Neural cell (in vitro differentiated cells): ENCODE measurements around the gene CYTH3. TPM values are rescaled to one million over a fixed set of nuclear protein-coding genes. Genes with fewer than 3 reads are reported as not detected.

ENCODE experiments used
- H2AFZ ChIP-seq: fragments of 200-600, 300-800 bp; sonication (generic), shearing (Covaris generic); 2 replicates; pipeline ENCODE4 v1.6.0; 2014; ENCODE audit warnings: low read depth, mild to moderate bottlenecking, antibody characterized with exemption, low read length, moderate library complexity
- H3F3A ChIP-seq: fragments of 200-600 bp; shearing (Covaris generic); 2 replicates; pipeline ENCODE4 v1.6.1; 2016; ENCODE audit warnings: mild to moderate bottlenecking, moderate library complexity, mixed read lengths, antibody characterized with exemption, low read length; ENCODE audit not compliant: insufficient read depth, poor library complexity, severe bottlenecking
- H3K27ac ChIP-seq: fragments of 200-600, 300-800 bp; sonication (generic), shearing (Covaris generic); 2 replicates; pipeline ENCODE4 v1.5.1; 2014; ENCODE audit warnings: mild to moderate bottlenecking, low read length, moderate library complexity
- H3K27me3 ChIP-seq: fragments of 300-800, 200-600 bp; sonication (generic), shearing (Covaris generic); 2 replicates; pipeline ENCODE4 v1.6.0; 2014; ENCODE audit warnings: mild to moderate bottlenecking, low read depth, low read length, moderate library complexity; ENCODE audit not compliant: insufficient read depth
- H3K36me3 ChIP-seq: fragments of 300-800, 200-600 bp; sonication (generic), shearing (Covaris generic); 2 replicates; pipeline ENCODE4 v1.5.1; 2014; ENCODE audit warnings: mild to moderate bottlenecking, antibody characterized with exemption, low read length, moderate library complexity; ENCODE audit not compliant: insufficient read depth
- H3K4me2 ChIP-seq: fragments of 300-800, 200-600 bp; sonication (generic), shearing (Covaris generic); 2 replicates; pipeline ENCODE4 v1.6.0; 2014; ENCODE audit warnings: mild to moderate bottlenecking, low read length
- H3K4me3 ChIP-seq: fragments of 300-800, 200-600 bp; sonication (generic), shearing (Covaris generic); 2 replicates; pipeline ENCODE4 v1.5.1; 2014; ENCODE audit warnings: mild to moderate bottlenecking, low read length, moderate library complexity
- H3K79me2 ChIP-seq: fragments of 200-600 bp; shearing (Covaris generic); replicated peaks from 2 replicates; pipeline ENCODE4 v1.6.0; 2014; ENCODE audit warnings: mild to moderate bottlenecking, low read length, moderate library complexity; ENCODE audit not compliant: insufficient read depth
- H3K9ac ChIP-seq: fragments of 300-800, 200-600 bp; sonication (generic), shearing (Covaris generic); 2 replicates; pipeline ENCODE4 v1.6.1; 2016; ENCODE audit warnings: mild to moderate bottlenecking, low read length, mixed read lengths
- H3K9me2 ChIP-seq: fragments of 200-600 bp; shearing (Covaris generic); 2 replicates; pipeline ENCODE4 v1.6.1; 2016; ENCODE audit warnings: mild to moderate bottlenecking, low read length, mixed read lengths; ENCODE audit not compliant: insufficient read depth
- H3K9me3 ChIP-seq: fragments of 200-600, 300-800 bp; sonication (generic), shearing (Covaris generic); 2 replicates; pipeline ENCODE4 v1.6.1; 2016; ENCODE audit warnings: mild to moderate bottlenecking, mixed run types, low read length, moderate library complexity, mixed read lengths
- H4K20me1 ChIP-seq: fragments of 200-600 bp; shearing (Covaris generic); 2 replicates; pipeline ENCODE4 v1.6.1; 2016; ENCODE audit warnings: mild to moderate bottlenecking, mixed run types; ENCODE audit not compliant: insufficient read depth
- CTCF ChIP-seq: fragments of 450-650 bp; IDR thresholded peaks from 2 replicates; pipeline ENCODE4 v1.5.1; 2014; ENCODE audit warnings: antibody characterized with exemption, mild to moderate bottlenecking, moderate library complexity; ENCODE audit not compliant: poor library complexity, severe bottlenecking
- EP300 ChIP-seq: fragments of 450-650 bp; conservative IDR thresholded peaks from 2 replicates; pipeline ENCODE4 v1.6.1; 2014; ENCODE audit warnings: antibody characterized with exemption, mild to moderate bottlenecking, moderate library complexity; ENCODE audit not compliant: poor library complexity, severe bottlenecking
- EZH2 ChIP-seq: fragments of 200-600, 300-800 bp; shearing (Covaris generic), sonication (generic); IDR thresholded peaks from 2 replicates; pipeline ENCODE4 v1.6.1; 2014; ENCODE audit warnings: antibody characterized with exemption, low read length, borderline replicate concordance, mild to moderate bottlenecking; ENCODE audit not compliant: insufficient read depth, poor library complexity, severe bottlenecking
- MXI1 ChIP-seq: fragments of 450-650 bp; conservative IDR thresholded peaks from 2 replicates; pipeline ENCODE4 v1.6.1; 2014; ENCODE audit warnings: antibody characterized with exemption, mild to moderate bottlenecking; ENCODE audit not compliant: poor library complexity, severe bottlenecking
- POLR2AphosphoS5 ChIP-seq: IDR thresholded peaks from 2 replicates; pipeline ENCODE4 v1.6.1; 2012
- RAD21 ChIP-seq: fragments of 450-650 bp; conservative IDR thresholded peaks from 2 replicates; pipeline ENCODE4 v1.6.1; 2014; ENCODE audit warnings: antibody characterized with exemption, mild to moderate bottlenecking, moderate library complexity
- REST ChIP-seq: IDR thresholded peaks from 2 replicates; pipeline ENCODE4 v1.6.1; 2012; ENCODE audit warnings: borderline replicate concordance
- SMC3 ChIP-seq: fragments of 450-650 bp; conservative IDR thresholded peaks from 2 replicates; pipeline ENCODE4 v1.6.1; 2014; ENCODE audit warnings: antibody characterized with exemption, mild to moderate bottlenecking, moderate library complexity; ENCODE audit not compliant: poor library complexity
- TAF1 ChIP-seq: IDR thresholded peaks from 2 replicates; pipeline ENCODE4 v1.6.1; 2012; ENCODE audit warnings: low read depth
- polyA plus RNA-seq: library from polyadenylated mRNA; depleted of rRNA; stranded (reverse); fragments of >200 nt; gene quantifications from 2 replicates; pipeline ENCODE4 v1.2.3, GENCODE V29; 2014

CYTH3 gene
- polyA plus RNA-seq, 1 donor from 2014 or later = 33.9 TPM

GRCh38 chr7:6254866-6255265, 17.6 kb downstream of the CYTH3 start:
- TF ChIP-seq TAF1 (no peak), EP300 (no peak), MXI1 (no peak), RAD21 (no peak), CTCF (no peak), EZH2 (no peak)
- Histone ChIP-seq H3K4me3 (no peak overlapping the region), H3K9me3 (no peaks in the 10 kb centered on the region), H3K36me3 (no peaks in the 10 kb centered on the region), H3K9me2 (no peaks in the 10 kb centered on the region), H3F3A (no peaks in the 10 kb centered on the region), H4K20me1 (no peaks in the 10 kb centered on the region), H3K79me2 (peaks cover 3% of the 10 kb centered on the region), H3K4me2 (no peak overlapping the region), H3K27me3 (no peaks in the 10 kb centered on the region), H2AFZ (no peak overlapping the region), H3K27ac (no peak overlapping the region), H3K9ac (no peak overlapping the region)

- Histone ChIP-seq H3K79me2 (no peaks in the 10 kb centered on the region), H3K36me3 (no peaks in the 10 kb centered on the region), H2AFZ (no peak overlapping the region), H3K9me3 (no peaks in the 10 kb centered on the region), H3K27me3 (no peaks in the 10 kb centered on the region), H3F3A (no peaks in the 10 kb centered on the region), H3K4me3 (no peak overlapping the region), H4K20me1 (no peaks in the 10 kb centered on the region), H3K27ac (no peak overlapping the region), H3K4me2 (no peak overlapping the region), H3K9ac (no peak overlapping the region), H3K9me2 (no peaks in the 10 kb centered on the region)
- TF ChIP-seq POLR2AphosphoS5 (no peak), RAD21 (no peak), REST (no peak), EZH2 (no peak), SMC3 (no peak), MXI1 (no peak), TAF1 (no peak), EP300 (no peak), CTCF (no peak)
These were observed 19.7 kb downstream of the CYTH3 start for GRCh38 chr7:6252748-6253147.
